HT1080 (cell line): ENCODE data around the gene TAX1BP3. TPM values are rescaled to one million over a fixed set of nuclear protein-coding genes. Genes with fewer than 3 reads are reported as not detected.
"Not testable (repeated sequence)": the region's sequence is repeated elsewhere in the genome, so short reads cannot be mapped to it uniquely, and the experiment has no call there.

Source experiments
- DNase-seq: peaks from one replicate; pipeline ENCODE4 v3.0.0-alpha.2; 2015; ENCODE audit warnings: low read depth
- polyA plus RNA-seq, 2 experiments: library from polyadenylated mRNA; depleted of rRNA; stranded (reverse); fragments of >200 nt; gene quantifications; 2 replicates each; pipeline ENCODE4 v1.2.3, GENCODE V29; 2015
- total RNA-seq: library from RNA; depleted of rRNA; stranded (reverse); fragments of >200 nt; shearing (Covaris generic); gene quantifications from 2 replicates; pipeline ENCODE4 v1.2.3, GENCODE V29; 2014; rRNA removed

Gene TAX1BP3, protein sequence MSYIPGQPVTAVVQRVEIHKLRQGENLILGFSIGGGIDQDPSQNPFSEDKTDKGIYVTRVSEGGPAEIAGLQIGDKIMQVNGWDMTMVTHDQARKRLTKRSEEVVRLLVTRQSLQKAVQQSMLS
- 245 and 272 TPM in 2 replicates for total RNA-seq
- polyA plus RNA-seq (2015; cell fraction: cytosol; rRNA removed), result 226 and 277 TPM in 2 replicates
- polyA plus RNA-seq (2015; cell fraction: nucleus; rRNA removed), result 65.3 and 80.9 TPM in 2 replicates

DNA sequence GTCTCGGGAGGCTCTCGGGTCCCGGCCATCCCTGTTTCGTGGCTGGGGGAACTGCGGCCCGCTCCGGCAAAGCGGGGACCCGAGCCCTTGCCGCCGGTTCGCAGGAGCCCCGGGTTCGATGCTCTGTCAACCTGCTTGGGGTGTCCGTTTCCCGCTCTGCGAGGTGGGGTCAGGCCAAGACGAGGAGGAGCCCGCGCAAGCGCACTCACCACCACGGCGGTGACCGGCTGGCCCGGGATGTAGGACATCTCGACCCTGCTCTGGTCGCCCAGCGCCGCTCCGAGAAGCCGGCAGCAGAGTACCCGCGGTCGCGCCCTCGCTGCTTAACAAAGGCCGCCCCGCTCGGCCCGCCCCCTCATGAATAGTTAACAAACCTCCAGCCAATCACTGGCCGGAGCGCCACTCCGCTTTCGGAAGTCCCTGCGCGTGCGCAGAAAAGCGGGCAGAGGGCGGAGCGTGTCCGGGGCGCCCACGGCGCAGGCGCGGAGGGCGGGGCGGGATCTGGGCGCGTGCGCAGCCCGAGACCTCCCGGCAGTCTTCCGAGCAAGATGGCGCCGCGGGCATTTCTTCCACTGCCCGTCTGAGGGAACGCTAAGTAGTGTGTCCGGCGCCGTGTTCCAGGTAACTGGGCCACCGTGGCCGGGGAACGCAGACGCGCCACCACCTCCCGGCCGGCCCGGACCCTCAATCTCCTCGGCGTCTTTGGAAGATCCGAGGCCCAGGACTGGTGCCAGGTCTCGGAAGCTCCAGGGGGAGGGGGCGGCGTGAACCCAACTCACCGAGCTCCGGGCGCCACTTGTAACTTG lies at the start of gene TAX1BP3, which contains the start of gene EMC6:
TSS of gene TAX1BP3 (minus strand) at position 300 of the 806 bp plus-strand sequence. CDS start at position 248, 52 bp downstream.
TSS of gene EMC6 (plus strand) at position 534 of the 806 bp plus-strand sequence. CDS start 335 bp downstream, outside the sequence.
- peak; percentile 97 for DNase-seq

DNA sequence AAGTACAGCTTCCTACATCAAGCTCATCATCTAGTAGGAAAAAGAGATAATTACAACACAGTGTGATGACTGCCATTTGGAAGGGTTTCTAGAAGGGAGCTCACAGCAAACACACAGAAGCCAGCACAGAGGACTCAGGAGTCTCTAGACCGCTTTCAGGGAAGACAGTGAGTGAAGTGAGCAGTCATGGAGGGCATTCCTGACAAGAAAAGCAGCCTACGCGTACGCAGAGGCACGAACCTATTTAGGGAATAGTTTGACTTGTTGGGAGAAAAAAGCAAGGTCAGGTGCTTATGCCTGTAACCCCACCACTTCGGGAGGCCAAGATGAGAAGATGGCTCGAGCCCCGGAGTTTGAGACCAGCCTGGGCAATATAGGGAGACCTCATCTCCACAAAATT lies 46.9 kb upstream of the TAX1BP3 start:
- DNase-seq, result no peak

DNA sequence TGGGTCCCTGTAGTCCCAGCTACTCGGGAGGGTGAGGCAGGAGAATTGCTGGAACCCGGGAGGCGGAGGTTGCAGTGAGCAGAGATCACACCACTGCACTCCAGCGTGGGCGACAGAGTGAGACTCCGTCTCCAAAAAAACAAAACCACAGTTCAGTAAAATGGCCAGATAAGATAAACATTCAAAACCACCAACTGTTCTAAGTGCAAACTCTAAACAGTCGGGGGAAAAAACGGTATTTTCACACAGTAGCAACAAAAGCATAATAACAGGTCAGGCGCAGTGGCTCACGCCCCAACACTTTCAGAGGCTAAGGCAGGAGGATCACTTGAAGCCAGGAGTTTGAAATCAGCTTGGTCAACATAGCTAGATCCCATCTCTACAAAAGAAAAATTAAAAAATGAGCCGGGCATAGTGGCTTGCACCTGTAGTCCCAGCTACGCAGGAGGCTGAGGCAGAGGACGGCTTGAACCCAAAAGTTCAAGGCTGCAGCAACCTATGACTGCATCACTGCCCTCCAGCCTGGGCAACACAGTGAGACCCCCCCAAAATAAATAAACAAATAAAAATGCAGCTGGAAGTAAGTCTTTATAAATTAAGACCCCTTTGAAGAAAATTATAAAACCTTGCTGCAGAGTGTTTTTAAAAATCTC lies 44.6 kb upstream of the TAX1BP3 start:
- DNase-seq, result no peak

DNA sequence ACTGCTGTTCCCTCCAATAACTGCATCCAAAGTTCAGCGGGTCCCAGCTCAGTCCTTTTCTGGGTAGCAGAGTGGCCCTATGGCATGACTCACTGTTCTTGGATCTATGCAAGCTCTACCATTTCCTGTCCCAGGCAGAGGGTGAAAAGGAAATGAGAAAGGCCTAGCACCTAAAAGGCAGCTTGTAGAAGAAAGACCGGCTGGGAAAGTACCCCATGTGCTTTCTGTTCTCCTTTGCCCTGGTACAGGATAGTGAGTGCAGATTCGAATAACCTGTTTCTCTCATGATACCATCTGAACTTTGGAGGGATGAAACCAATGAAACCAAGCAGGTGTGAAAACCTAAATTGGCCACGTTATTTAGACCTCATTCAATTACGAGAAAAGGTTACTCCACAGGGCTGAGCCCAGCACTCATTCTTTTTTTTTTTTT lies 42.6 kb upstream of the TAX1BP3 start:
- DNase-seq, result peak; percentile 73

DNA sequence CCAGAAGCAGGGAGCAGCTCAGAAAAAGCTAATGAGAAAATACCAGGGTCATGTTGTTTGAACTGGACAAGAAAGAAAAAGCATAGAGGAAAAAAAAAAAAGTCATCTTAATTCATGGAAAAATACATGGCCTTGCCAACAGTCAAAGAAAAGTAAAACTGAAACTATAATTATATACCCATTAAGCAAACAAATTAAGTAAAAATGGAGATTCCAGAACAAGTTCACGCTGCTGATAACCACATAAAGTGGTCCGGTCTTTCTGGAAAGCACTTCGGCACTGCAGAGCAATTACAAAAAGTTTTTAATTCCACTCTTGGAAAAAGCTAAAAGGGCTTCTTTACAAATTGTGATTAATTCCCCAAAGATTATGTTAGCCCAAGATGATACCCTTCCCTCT lies 40.0 kb upstream of the TAX1BP3 start:
- no peak for DNase-seq

DNA sequence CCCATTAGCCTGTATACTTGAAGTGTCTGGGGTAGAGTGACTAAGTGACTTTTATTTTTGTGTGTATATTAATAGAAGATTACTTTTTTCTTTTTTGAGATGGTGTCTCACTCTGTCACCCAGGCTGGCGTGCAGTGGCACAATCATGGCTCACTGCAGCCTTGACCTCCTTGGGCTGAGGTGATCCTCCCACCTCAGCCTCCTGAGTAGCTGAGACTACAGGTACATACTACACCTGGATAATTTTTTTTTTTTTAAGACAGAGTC lies 37.3 kb upstream of the TAX1BP3 start:
- not testable (repeated sequence) for DNase-seq

DNA sequence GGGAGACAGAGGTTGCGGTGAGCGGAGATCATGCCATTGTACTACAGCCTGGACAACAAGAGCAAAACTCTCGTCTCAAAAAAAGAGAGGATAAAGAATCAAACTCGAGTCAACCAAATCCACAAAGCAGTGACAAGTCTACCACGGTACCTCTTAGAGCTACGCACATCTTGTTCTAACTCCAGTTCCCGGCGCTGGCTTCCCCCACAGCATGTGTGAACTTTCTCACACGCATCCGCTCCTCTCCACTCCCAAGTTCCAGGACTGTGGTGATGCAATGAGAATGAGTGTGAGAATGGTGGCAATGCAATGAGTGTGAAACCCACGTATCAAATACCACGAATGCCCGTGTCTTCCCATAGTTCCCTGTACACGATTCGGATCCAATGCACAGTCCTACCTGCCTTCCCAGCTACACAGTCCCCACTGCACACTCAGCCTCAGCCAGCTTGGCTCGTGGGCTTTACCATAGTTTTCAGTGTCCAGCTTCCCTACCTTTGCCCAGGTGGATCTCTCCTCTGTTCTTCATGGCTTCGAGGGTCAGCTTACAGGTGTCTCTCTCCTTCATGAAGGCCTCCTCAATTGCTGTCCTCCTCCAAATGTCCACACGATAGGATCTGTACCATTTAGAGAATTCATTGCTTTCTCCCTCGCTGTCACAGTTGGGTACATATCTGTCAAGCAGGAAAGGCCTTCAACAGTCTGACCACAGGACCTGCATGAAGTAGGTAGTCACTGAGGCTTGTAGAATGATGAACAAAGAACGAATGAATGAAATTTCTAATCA lies 36.7 kb upstream of the TAX1BP3 start:
- no peak for DNase-seq

DNA sequence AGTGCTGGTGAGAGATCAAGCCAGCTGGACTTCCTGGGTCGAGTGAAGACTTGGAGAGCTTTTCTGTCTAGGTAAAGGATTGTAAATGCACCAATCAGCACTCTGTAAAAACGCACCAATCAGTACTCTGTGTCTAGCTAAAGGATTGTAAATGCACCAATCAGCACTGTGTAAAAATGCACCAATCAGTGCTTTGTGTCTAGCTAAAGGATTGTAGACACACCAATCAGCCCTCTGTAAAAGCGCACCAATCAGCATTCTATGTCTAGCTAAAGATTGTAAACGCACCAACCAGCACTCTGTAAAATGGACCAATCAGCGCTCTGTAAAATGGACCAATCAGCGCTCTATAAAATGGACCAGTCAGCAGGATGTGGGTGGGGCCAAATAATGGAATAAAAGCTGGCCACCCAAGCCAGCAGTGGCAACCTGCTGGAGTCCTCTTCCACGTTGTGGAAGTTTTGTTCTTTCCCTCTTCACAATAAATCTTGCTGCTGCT lies 33.7 kb upstream of the TAX1BP3 start:
- not testable (repeated sequence) for DNase-seq

DNA sequence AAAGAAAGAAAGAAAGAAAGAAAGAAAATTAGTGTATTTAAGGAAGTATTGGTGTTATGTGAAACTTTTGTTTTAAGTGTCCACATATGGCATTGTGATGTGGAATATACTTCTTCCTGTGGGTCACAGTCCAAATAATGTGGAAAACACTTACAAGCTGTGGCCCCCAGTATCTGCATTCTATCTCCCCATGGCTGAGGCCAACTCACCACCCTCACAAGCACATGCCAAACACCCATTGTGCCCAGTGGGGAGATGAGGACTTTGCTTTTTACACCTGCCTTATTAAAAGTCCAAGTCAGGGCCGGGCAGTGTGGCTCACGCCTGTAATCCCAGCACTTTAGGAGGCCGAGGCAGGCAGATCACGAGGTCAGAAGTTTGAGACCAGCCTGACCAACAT lies 31.6 kb upstream of the TAX1BP3 start:
- DNase-seq, result no peak

DNA sequence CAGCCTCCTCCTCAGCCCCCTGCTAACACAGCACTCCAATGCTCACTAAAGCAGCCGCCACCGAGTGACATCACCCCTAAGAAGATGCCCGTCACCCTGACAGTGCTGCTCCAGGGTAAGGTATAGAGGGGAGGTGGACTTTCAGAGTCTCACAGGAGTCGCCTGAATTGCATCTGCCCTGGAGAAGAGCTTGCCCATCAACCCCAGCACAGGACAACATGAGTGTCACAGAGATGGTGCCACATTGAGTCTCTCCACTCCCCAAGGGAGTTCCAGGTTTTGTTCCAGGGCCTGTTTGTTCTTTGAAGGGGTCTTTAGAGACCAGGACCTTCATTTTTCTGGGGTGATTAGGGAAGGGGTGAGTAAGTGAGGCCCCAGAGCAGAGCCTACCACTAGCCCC lies 29.8 kb upstream of the TAX1BP3 start:
- DNase-seq, result no peak

DNA sequence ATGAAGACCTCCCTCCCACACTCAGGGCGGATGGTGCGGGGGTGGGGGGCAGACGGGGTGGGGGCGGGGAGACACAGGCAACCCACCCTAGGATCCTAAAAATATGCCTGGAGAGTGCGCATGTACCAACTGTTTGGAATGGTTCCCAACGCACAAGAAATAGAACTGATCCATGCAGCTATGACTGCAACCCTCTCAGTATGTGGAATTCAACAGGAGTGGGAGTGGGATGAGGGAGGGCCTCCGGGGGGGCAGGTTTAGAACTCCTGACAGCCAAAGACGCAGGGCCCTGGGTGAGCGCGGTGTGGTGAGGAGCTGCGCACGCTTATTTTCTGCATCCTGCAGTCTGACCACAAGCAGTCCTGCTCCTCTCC lies 28.7 kb upstream of the TAX1BP3 start:
- DNase-seq, result no peak

DNA sequence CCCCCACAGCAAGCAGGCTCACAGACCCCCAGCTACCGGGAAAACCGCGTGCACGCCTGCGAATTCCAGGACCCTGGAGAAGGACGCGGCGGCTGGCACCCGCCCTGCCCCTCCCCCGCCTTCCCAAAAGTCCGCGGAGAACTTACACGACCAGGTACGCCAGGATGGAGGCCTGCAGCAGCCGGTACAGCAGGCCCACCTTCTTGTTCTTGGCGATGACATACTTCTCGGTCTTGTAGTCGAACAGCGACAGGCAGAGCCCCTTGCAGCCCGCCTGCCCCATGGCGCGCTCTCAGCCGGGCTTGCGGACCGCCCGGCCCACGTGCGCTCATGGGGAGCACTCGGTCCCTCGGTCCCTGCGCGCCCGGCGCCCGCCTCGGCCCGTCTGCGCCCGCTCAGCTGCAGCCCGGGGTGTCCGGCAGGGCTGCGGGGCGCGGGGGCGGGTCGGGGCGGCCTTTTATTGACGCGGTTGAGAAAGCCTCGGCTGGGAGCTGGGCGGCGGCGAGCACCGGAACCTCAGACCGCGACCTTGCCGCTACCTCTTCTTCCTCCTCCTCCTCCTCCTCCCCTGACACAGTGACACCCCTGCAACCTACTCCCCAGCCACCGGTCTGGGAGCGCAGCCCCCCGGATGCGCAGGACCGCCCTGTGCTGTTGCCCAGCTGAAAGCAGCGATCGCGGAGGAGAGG lies 27.5 kb upstream of the TAX1BP3 start, which contains the start of gene P2RX5:
TSS of gene P2RX5 (minus strand) at position 433 of the 689 bp plus-strand sequence. CDS start at position 283, 150 bp downstream.
- no peak for DNase-seq

DNA sequence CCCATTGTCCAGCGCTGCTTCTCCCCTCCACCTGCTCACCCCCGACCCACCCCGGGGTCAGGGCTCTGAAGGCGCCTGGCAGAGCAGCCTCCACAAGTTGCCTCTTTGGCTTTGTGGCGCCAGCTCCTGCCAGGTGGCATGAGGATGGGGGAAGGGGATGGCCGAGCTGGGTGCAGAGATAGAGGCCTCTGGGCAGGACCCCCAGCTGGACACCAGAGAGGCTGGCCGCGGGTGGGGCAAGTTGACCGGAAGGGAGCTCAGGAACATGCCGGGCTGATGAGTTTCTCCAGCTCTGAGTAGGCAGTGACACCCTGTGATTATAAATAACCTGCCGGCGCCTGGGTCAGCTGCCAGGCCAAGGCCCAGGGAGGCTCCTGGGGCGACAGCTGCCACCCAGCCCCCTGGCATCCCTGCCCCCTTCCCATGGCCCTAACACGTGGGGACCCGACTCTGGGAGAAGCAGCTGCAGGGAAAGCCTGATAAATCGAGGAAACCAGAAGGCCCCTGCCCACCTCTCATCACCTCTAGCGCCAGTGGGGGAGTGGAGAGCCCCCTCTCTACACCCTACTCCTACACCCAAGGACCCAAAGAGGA lies 26.8 kb upstream of the TAX1BP3 start:
- no peak for DNase-seq

DNA sequence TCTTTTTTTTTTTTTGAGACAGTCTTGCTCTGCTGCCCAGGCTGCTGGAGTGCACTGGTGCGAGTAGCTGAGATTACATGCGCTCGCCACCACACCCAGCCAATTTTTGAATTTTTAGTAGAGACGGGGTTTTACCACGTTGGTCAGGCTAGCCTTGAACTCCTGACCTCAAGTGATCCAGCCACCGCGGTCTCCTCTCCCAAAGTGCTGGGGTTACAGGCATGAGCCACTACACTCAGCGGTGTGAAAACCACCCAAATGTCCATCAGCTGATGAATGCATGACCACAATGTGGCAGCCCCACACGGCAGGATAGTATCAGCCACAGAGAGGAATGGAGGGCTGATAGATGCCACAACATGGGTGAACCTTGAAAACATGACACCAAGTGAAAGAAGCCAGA lies 25.5 kb upstream of the TAX1BP3 start:
- DNase-seq, result no peak

DNA sequence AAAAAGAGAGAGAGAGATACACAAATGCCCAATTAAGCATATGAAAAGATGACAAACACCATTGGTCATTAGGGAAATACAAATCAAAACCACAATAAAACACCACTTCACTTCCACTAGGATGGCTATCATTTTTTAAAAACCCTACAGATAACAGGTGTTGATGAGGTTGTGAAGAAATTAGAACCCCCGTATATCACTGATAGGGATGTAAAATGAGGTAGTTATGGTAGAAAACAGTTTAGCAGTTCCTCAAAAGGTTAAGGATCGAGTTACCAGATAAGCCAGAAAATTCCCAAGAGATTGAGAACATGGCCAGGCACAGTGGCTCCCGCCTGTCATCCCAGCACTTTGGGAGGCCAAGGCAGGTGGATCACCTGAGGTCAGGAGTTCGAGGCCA lies 24.8 kb upstream of the TAX1BP3 start:
- no peak for DNase-seq

DNA sequence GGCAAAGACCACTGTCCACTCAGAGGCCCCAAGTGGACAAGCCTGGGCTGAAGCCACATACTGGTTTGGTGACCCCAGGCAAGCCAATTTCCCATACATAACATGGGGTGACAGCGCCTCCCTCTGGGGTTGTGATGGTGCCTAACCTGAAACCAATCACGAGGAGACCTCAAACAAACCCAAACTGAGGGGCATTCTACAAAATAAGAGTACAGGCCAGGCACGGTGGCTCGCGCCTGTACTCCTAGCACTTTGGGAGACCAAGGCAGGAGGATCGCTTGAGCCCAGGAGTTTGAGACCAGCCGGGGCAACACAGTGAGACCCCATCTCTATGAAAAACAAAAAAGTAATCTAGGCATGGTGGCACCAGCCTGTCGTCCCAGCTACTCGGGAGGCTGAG lies 24.0 kb upstream of the TAX1BP3 start:
- DNase-seq, result no peak

DNA sequence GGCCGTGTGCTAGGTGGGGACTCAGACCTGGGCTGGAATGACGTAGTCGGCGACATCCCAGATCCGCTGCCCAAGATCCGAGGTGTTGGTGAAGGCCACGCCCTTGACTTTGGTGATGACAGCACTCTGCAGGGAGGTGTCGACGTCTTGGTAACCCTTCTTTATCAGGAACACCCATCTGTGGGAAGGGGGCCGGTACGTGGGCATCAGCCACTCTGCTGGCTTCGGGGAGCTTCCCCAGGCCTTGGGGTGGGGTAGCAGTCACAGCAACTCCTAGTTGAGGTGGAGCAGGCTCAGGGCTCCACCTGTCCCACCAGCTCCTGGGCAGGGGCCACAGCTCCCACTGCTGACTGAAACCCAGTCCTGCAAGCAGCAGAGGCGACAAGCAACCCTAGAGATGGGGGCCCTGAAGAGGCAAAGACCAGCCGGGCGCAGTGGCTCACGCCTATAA lies 23.3 kb upstream of the TAX1BP3 start:
- no peak for DNase-seq

DNA sequence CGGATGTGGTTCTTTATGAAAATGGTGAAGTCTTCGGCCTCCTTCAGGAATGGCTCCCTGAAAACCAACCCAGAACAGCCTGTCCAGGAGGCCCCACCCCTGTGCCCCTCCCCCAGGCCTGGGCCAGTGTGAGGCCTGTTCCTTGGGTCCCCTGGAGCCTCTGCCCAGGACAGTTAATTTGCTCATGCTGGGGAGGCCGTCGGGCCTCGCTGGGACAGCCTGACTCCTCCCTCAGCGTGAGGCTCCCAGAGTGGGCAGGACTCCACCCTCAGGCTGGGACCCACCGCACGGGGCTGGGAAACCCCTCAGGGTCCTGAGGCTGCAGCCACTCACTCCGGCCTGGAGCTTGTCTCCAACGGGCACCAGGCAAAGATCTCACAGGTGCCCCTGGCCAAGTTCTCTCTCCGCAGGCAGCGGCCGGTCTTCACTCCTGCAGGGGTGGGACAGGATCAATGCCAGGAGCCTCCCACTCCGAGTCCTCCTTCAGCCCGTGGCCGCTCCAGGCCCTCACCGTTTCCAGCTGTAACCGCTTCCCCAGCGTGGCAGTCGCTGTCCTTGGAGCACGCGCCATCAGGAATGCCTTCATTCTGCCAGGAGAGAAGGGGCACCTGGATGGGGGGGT lies 21.8 kb upstream of the TAX1BP3 start:
- DNase-seq, result no peak

DNA sequence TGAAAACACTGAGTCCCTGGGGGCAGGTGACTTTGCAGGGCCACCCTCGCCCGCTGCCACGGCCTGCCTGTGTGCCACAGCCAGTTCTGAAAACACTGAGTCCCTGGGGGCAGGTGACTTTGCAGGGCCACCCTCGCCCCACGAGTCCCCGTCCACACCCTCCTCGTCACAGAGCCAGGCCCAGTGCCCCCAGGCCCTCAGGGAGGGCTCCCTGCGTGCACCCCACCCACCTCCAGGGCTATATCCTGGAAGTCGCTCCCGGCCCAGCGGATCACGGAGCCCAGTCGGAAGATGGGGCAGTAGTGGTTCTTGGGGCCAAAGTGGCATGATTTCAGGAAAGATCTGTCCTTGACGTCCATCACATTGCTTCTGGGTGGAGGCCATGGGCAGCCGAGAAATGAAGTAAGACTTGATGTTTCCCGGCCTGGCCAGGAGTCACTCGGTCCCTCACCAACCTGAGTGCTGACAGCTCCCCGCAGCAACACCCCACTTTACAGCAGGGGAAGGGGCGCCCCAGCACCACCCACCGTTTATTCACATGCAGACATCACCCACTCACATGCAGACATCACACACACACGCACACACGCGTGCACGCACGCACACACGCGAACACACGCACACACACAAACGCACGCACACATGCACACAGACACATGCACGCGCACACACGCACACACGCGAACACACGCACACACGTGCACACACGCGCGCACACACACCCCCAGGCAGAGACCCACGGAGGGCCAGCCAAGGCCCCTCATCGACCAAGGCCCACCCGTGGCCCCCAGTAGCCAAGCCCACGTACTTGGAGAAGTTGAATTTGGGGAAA lies 21.1 kb upstream of the TAX1BP3 start:
- no peak for DNase-seq
